ENCODE measurements around the gene HIP1. TPM values are rescaled to one million over a fixed set of nuclear protein-coding genes. Genes with fewer than 3 reads are reported as not detected.

HIP1 gene
- total RNA-seq, 1 experiment from 2014 or later, result 32.0 TPM

- Histone ChIP-seq H3F3A (ENCODE audit: insufficient read depth, low read depth) (no peaks in the 10 kb centered on the region), H3K27ac (no peak overlapping the region), H3K27me3 (ENCODE audit: insufficient read depth, low read depth) (no peaks in the 10 kb centered on the region), H3K36me3 (ENCODE audit: low read depth) (no peaks in the 10 kb centered on the region), H3K9me2 (ENCODE audit: insufficient read depth) (no peaks in the 10 kb centered on the region), H3K4me2 (no peak overlapping the region), H3K4me1 (replicated peaks; ENCODE audit: insufficient read depth) (no peaks in the 10 kb centered on the region; the same call in 1 of the 2 replicates), H4K20me1 (ENCODE audit: insufficient read depth) (no peaks in the 10 kb centered on the region), H3K4me3 (no peak overlapping the region), H2AFZ (no peak overlapping the region), H3K9me3 (ENCODE audit: insufficient read depth, low read depth) (no peaks in the 10 kb centered on the region), H3K79me2 (ENCODE audit: low read depth) (no peaks in the 10 kb centered on the region)
- DNase-seq, result no peak
- TF ChIP-seq CTCF (conservative IDR thresholded peaks at IDR 0.05), result no peak
- TF ChIP-seq EZH2 (IDR thresholded peaks at IDR 0.05; ENCODE audit: low read depth), result no peak
- no TSS peak for BruUV-seq (replicated peaks)
- intact Hi-C loops (cut with micrococcal nuclease; ENCODE audit: unreplicated experiment), result no loop called here
- CTCF ChIA-PET, result no interaction called here
- POLR2A ChIA-PET (ENCODE audit: unreplicated experiment), result no interaction called here
Observed at GRCh38 chr7:75653651-75654050, 85.1 kb downstream of the HIP1 start.

GRCh38 chr7:75652788-75653187 is 86.0 kb downstream of the HIP1 start:
- intact Hi-C loops (cut with micrococcal nuclease; ENCODE audit: unreplicated experiment), result no loop called here
- Histone ChIP-seq H4K20me1 (ENCODE audit: insufficient read depth) (no peaks in the 10 kb centered on the region), H3K9me2 (ENCODE audit: insufficient read depth) (no peaks in the 10 kb centered on the region), H3K36me3 (ENCODE audit: low read depth) (no peaks in the 10 kb centered on the region), H3K79me2 (ENCODE audit: low read depth) (no peaks in the 10 kb centered on the region), H3K4me1 (replicated peaks; ENCODE audit: insufficient read depth) (no peaks in the 10 kb centered on the region; the same call in 1 of the 2 replicates), H2AFZ (no peak overlapping the region), H3F3A (ENCODE audit: insufficient read depth, low read depth) (no peaks in the 10 kb centered on the region), H3K27me3 (ENCODE audit: insufficient read depth, low read depth) (no peaks in the 10 kb centered on the region), H3K9me3 (ENCODE audit: insufficient read depth, low read depth) (no peaks in the 10 kb centered on the region), H3K4me3 (no peak overlapping the region), H3K27ac (no peak overlapping the region), H3K4me2 (no peak overlapping the region)
- DNase-seq, result no peak
- TF ChIP-seq EZH2 (IDR thresholded peaks at IDR 0.05; ENCODE audit: low read depth) (no peak), CTCF (conservative IDR thresholded peaks at IDR 0.05) (no peak)
- POLR2A ChIA-PET (ENCODE audit: unreplicated experiment), result no interaction called here
- CTCF ChIA-PET, result no interaction called here
- no TSS peak for BruUV-seq (replicated peaks)

GRCh38 chr7:75650681-75651080 is 88.1 kb downstream of the HIP1 start:
- intact Hi-C loops (cut with micrococcal nuclease; ENCODE audit: unreplicated experiment), result no loop called here
- ChIA-PET POLR2A (ENCODE audit: unreplicated experiment) (interaction anchor here (0.6 kb wide), 1 partner anchor 458 kb away, joined by 7 read pairs; no protein-coding TSS in a partner anchor), CTCF (interaction anchor here (0.5 kb wide), 1 partner anchor 1593 kb away, joined by 6 read pairs; no protein-coding TSS in a partner anchor)
- BruUV-seq (replicated peaks), result no TSS peak
- TF ChIP-seq EZH2 (IDR thresholded peaks at IDR 0.05; ENCODE audit: low read depth) (no peak), CTCF (conservative IDR thresholded peaks at IDR 0.05) (no peak)
- no peak for DNase-seq
- Histone ChIP-seq H4K20me1 (ENCODE audit: insufficient read depth) (no peaks in the 10 kb centered on the region), H3K27me3 (ENCODE audit: insufficient read depth, low read depth) (no peaks in the 10 kb centered on the region), H2AFZ (no peak overlapping the region), H3K27ac (no peak overlapping the region), H3K4me1 (replicated peaks; ENCODE audit: insufficient read depth) (no peaks in the 10 kb centered on the region; the same call in 1 of the 2 replicates), H3K9me3 (ENCODE audit: insufficient read depth, low read depth) (no peaks in the 10 kb centered on the region), H3K4me2 (no peak overlapping the region), H3K9me2 (ENCODE audit: insufficient read depth) (no peaks in the 10 kb centered on the region), H3F3A (ENCODE audit: insufficient read depth, low read depth) (no peaks in the 10 kb centered on the region), H3K4me3 (no peak overlapping the region), H3K79me2 (ENCODE audit: low read depth) (no peaks in the 10 kb centered on the region), H3K36me3 (ENCODE audit: low read depth) (no peaks in the 10 kb centered on the region)

Measured in PC-9 (cell line).